K562 (cell line): ENCODE results near the gene GFAP. TPM values are rescaled to one million over a fixed set of nuclear protein-coding genes. Genes with fewer than 3 reads are reported as not detected.

ENCODE experiments used
- ATAC-seq: fragments of 200-7000 bp; cut with Tn5 transposase; 3 replicates; pipeline ENCODE4 v1.9.1; 2020; ENCODE audit warnings: moderate library complexity
- BruUV-seq: library from RNA; stranded (reverse); fragments of 400-500 nt; replicated peaks from 2 replicates; lab custom pipeline; 2021; lab: Mats Ljungman, UMichigan
- CTCF ChIA-PET: fragments of 300-600 bp; formaldehyde crosslinking; extraction: SDS; loops from one replicate; lab custom pipeline; 2021; ENCODE audit warnings: low intra/inter-chr PET ratio; lab: Yijun Ruan, JAX
- POLR2A ChIA-PET: fragments of 300-600, 350-650 bp; sonication (Branson Sonifier 250); formaldehyde crosslinking; extraction: SDS; loops from one replicate; lab custom pipeline; 2021; ENCODE audit warnings: antibody characterized with exemption, inconsistent platforms; lab: Yijun Ruan, JAX
- DNase-seq, 4 experiments: peaks; one replicate each; pipeline versions ENCODE4 v3.0.0 to v3.0.0-alpha.2; 2011 to 2018; ENCODE audit warnings: low spot score in 3 of 4, mixed read lengths in 3 of 4; ENCODE audit errors: extremely low read depth in 1 of 4
- FAIRE-seq: peaks from 2 replicates; lab custom pipeline; 2011; peaks lifted over from hg19 to GRCh38; lab: Jason Lieb, UNC
- H2AFZ ChIP-seq: 2 replicates; pipeline ENCODE4 v1.6.0; 2011; ENCODE audit warnings: low read depth, low read length, control low read depth, inconsistent platforms
- H3K27ac ChIP-seq: fragments of 200-600 bp; 3 replicates; pipeline ENCODE4 v1.8.0; 2011; ENCODE audit warnings: low read depth, mild to moderate bottlenecking, control low read depth, inconsistent platforms, low read length, moderate library complexity, mixed read lengths; ENCODE audit errors: extremely low read depth
- H3K27me3 ChIP-seq, 2 experiments: fragments of 300-600 bp in 1 of 2; 2 replicates in 1 of 2; 3 replicates in 1 of 2; pipeline versions ENCODE4 v1.6.0 to v1.8.0; 2011; ENCODE audit warnings: inconsistent platforms in 2 of 2, low read length in 2 of 2, mild to moderate bottlenecking in 1 of 2, mixed read lengths in 1 of 2, moderate library complexity in 1 of 2; ENCODE audit not compliant: control insufficient read depth in 2 of 2, insufficient read depth in 2 of 2
- H3K36me3 ChIP-seq: fragments of 300-600 bp; 3 replicates; pipeline ENCODE4 v1.8.0; 2011; ENCODE audit warnings: mild to moderate bottlenecking, low read length, inconsistent platforms; ENCODE audit not compliant: control insufficient read depth, insufficient read depth
- H3K4me1 ChIP-seq, 2 experiments: fragments of 200-600 bp in 1 of 2; replicated peaks in 1 of 2; 2 replicates in 1 of 2; 3 replicates in 1 of 2; pipeline versions ENCODE4 v1.5.1 to v1.8.0; 2011; ENCODE audit warnings: inconsistent platforms in 2 of 2, low read length in 2 of 2, mild to moderate bottlenecking in 1 of 2, mixed read lengths in 1 of 2, moderate library complexity in 1 of 2; ENCODE audit not compliant: control insufficient read depth in 2 of 2, insufficient read depth in 2 of 2
- H3K4me2 ChIP-seq: 2 replicates; pipeline ENCODE4 v1.6.1; 2011; ENCODE audit warnings: low read length, control low read depth, inconsistent platforms, mixed read lengths; ENCODE audit not compliant: insufficient read depth
- H3K4me3 ChIP-seq: fragments of 200-600 bp; sonication (generic), shearing (Covaris generic); 2 replicates; pipeline ENCODE4 v1.5.1; 2016; ENCODE audit warnings: control low read depth, inconsistent platforms
- H3K79me2 ChIP-seq: fragments of 200-600 bp; 3 replicates; pipeline ENCODE4 v1.8.0; 2011; ENCODE audit warnings: low read length, inconsistent platforms; ENCODE audit not compliant: control insufficient read depth, insufficient read depth
- H3K9ac ChIP-seq, 2 experiments: 2 replicates each; pipeline versions ENCODE4 v1.6.0 to v1.6.1; 2011; ENCODE audit warnings: low read depth in 2 of 2, low read length in 2 of 2, control low read depth in 1 of 2, inconsistent platforms in 1 of 2, mild to moderate bottlenecking in 1 of 2, mixed read lengths in 1 of 2; ENCODE audit not compliant: insufficient read depth in 1 of 2
- H3K9me1 ChIP-seq: one replicate; pipeline ENCODE4 v1.6.0; 2011; ENCODE audit warnings: inconsistent platforms, mild to moderate bottlenecking, low read length, moderate library complexity; ENCODE audit not compliant: control insufficient read depth, insufficient read depth
- H3K9me3 ChIP-seq: replicated peaks from 2 replicates; pipeline ENCODE4 v1.5.1; 2011; ENCODE audit warnings: low read depth, low read length, inconsistent platforms; ENCODE audit not compliant: control insufficient read depth, insufficient read depth
- H4K20me1 ChIP-seq: replicated peaks from 2 replicates; pipeline ENCODE4 v1.6.1; 2011; ENCODE audit warnings: low read length, inconsistent platforms, mixed read lengths; ENCODE audit not compliant: control insufficient read depth, insufficient read depth
- ARID3B ChIP-seq: fragments of 250-450 bp; sonication (Bioruptor Pico); IDR thresholded peaks from 2 replicates; pipeline ENCODE4 v1.4.0; 2020; ENCODE audit warnings: borderline replicate concordance
- CTBP1 ChIP-seq: fragments of 450-650 bp; IDR thresholded peaks from 2 replicates; pipeline ENCODE4 v1.6.1; 2016; ENCODE audit warnings: borderline replicate concordance
- HCFC1 ChIP-seq: IDR thresholded peaks from 2 replicates; pipeline ENCODE4 v1.6.1; 2012; ENCODE audit warnings: low read depth, low read length, improper control_type of control experiment
- KLF16 ChIP-seq: IDR thresholded peaks from 2 replicates; pipeline ENCODE4 v1.6.1; 2016; ENCODE audit warnings: antibody characterized with exemption
- MTA3 ChIP-seq: fragments of 450-650 bp; formaldehyde crosslinking; IDR thresholded peaks from 2 replicates; pipeline ENCODE4 v1.6.1; 2017; ENCODE audit warnings: mild to moderate bottlenecking, borderline replicate concordance
- RBFOX2 ChIP-seq: fragments of 200-400 bp; formaldehyde crosslinking; IDR thresholded peaks from 2 replicates; pipeline ENCODE4 v1.6.1; 2017; ENCODE audit warnings: low read depth, mild to moderate bottlenecking, low read length, moderate library complexity
- SMARCA4 ChIP-seq: fragments of 450-650 bp; IDR thresholded peaks from 2 replicates; pipeline ENCODE4 v1.6.1; 2016
- SMC3 ChIP-seq: conservative IDR thresholded peaks from 2 replicates; pipeline ENCODE4 v1.6.1; 2011; ENCODE audit warnings: low read depth, low read length, improper control_type of control experiment; ENCODE audit not compliant: insufficient read depth
- SRSF9 ChIP-seq: fragments of 200-400 bp; formaldehyde crosslinking; IDR thresholded peaks from 2 replicates; pipeline ENCODE4 v1.6.1; 2017; ENCODE audit warnings: low read depth, low read length, borderline replicate concordance
- TEAD1 ChIP-seq, 2 experiments: fragments of 450-650 bp in 1 of 2; sonication (generic) in 1 of 2; formaldehyde crosslinking; IDR thresholded peaks; 2 replicates each; pipeline versions ENCODE4 v1.4.0 to v1.8.0; 2020 to 2022; ENCODE audit warnings: mild to moderate bottlenecking in 2 of 2, missing genetic modification reagents in 1 of 2
- UBTF ChIP-seq, 2 experiments: IDR thresholded peaks; 2 replicates each; pipeline ENCODE4 v1.6.1; 2012; ENCODE audit warnings: improper control_type of control experiment in 2 of 2, low read depth in 2 of 2, low read length in 2 of 2, borderline replicate concordance in 1 of 2
- USF2 ChIP-seq: sonication (generic); formaldehyde crosslinking; IDR thresholded peaks from 2 replicates; pipeline ENCODE4 v1.5.0; 2020; ENCODE audit warnings: missing genetic modification reagents
- ZBTB7A ChIP-seq: IDR thresholded peaks from 2 replicates; pipeline ENCODE4 v1.6.1; 2011; ENCODE audit warnings: low read depth, mild to moderate bottlenecking, low read length, moderate library complexity, borderline replicate concordance; ENCODE audit not compliant: control insufficient read depth
- ZFPM2 ChIP-seq: fragments of 250-450 bp; sonication (Bioruptor Pico); IDR thresholded peaks from 2 replicates; pipeline ENCODE4 v1.5.1; 2022; ENCODE audit warnings: mild to moderate bottlenecking
- ZNF282 ChIP-seq: sonication (generic); formaldehyde crosslinking; IDR thresholded peaks from 2 replicates; pipeline ENCODE4 v1.8.1; 2023; ENCODE audit warnings: missing genetic modification reagents
- WGBS: fragments of 100-300 bp; shearing (Covaris generic); methylation state at CpG from one replicate; pipeline ENCODE4 v1.1.6; 2016; ENCODE audit warnings: low coverage, mixed read lengths; ENCODE audit not compliant: insufficient coverage; ENCODE audit errors: missing lambda C conversion rate; 5-methylcytosine and 5-hydroxymethylcytosine counted together
- in situ Hi-C: fragments of 300-500 bp; cut with MboI; formaldehyde crosslinking; loops from 4 replicates; pipeline ENCODE4 v1.15.0; 2018; ENCODE audit warnings: inconsistent platforms, mixed read lengths
- intact Hi-C: fragments of 100-400 bp; cut with micrococcal nuclease; formaldehyde crosslinking; loops from 2 replicates; pipeline ENCODE4 v1.14.2; 2022
- polyA plus RNA-seq, 8 experiments: library from polyadenylated mRNA; depleted of rRNA in 4 of 8; stranded (reverse) in 5 of 8; unstranded in 3 of 8; fragments of >200 nt; fragmentation: Nextera tagmentation in 2 of 8; fragmentation: Illumina TruSeq in 1 of 8; extraction: Ambion mirVana in 2 of 8; extraction: Trizol in 1 of 8; gene quantifications; 2 replicates each; pipeline versions ENCODE4 v1.2.1 to v1.2.3, GENCODE V29; 2011 to 2014; ENCODE audit warnings: inconsistent platforms in 1 of 8, missing spikeins in 1 of 8
- total RNA-seq, 7 experiments: library from RNA; depleted of rRNA in 6 of 7; stranded (reverse); fragments of >200 nt in 6 of 7; fragmentation: Illumina TruSeq in 2 of 7; extraction: Trizol in 2 of 7; gene quantifications; 2 replicates each; pipeline versions ENCODE4 v1.2.1 to v1.2.3, GENCODE V29; 2011 to 2021; ENCODE audit warnings: low replicate concordance in 1 of 7

The GFAP gene
- total and polyA plus RNA-seq, 9 of the 15 experiments (the other 6 are each of a cell fraction or from before 2014, with no cell fraction given), result 0.07 to 1.4 (median 0.60) TPM; not detected in 1

- no peak overlapping the region for H3K4me3 ChIP-seq
- intact Hi-C loops, result no loop called here
- H3K27me3 ChIP-seq, result peaks cover 0 to 11% of the 10 kb centered on the region in 2 experiments; a peak in 1 of 5 replicates
- H3K4me2 ChIP-seq, result peak overlapping the region; percentile 48
- peak overlapping the region; percentile 3 to 28; a peak in 1 of 4 replicates for H3K9ac ChIP-seq
- ChIA-PET POLR2A (interaction anchor here (0.6 to 4.8 kb wide), 5 partner anchors 10 to 206 kb away, joined by 3 to 28 read pairs (median 4); partner anchors contain the start of gene EFTUD2), CTCF (interaction anchor here (0.6 to 1.1 kb wide), 2 partner anchors 110 to 114 kb away, joined by 3 to 4 read pairs; no protein-coding TSS in a partner anchor)
- peaks cover 4% of the 10 kb centered on the region for H3K9me1 ChIP-seq
- no peaks in the 10 kb centered on the region for H4K20me1 ChIP-seq
- FAIRE-seq (peak; percentile 98), ATAC-seq (peak; percentile 91), DNase-seq (peak; percentile 69 to 84 (median 76))
- H3K79me2 ChIP-seq, result no peaks in the 10 kb centered on the region
- no peaks in the 10 kb centered on the region for H3K36me3 ChIP-seq
- no peak overlapping the region for H3K27ac ChIP-seq
- peak overlapping the region; percentile 76 for H2AFZ ChIP-seq
- peaks cover 27 to 37% of the 10 kb centered on the region in 2 experiments for H3K4me1 ChIP-seq
- WGBS, result 29% methylated on average over 40 of the region's 56 CpGs
- H3K9me3 ChIP-seq, result no peaks in the 10 kb centered on the region
- in situ Hi-C loops, result no loop called here
- BruUV-seq, result no TSS peak
- TF ChIP-seq SMARCA4 (no peak), SMC3 (0 out of 2 replicates have a peak, but pooled peaks have one; percentile 25), ARID3B (CRISPR knock-in tag) (0 out of 2 replicates have a peak, but pooled peaks have one; percentile 7), CTBP1 (peak; percentile 92), ZNF282 (CRISPR knock-in tag) (no peak), TEAD1 (CRISPR knock-in tag; IDR thresholded peaks at IDR 0.05) (0 out of 4 replicates have a peak, but pooled peaks of 1 of the 2 experiments have one; percentile 18), SRSF9 (no peak), ZFPM2 (CRISPR knock-in tag) (no peak), USF2 (CRISPR knock-in tag) (peak; percentile 62), ZBTB7A (peak; percentile 29; the same call in 1 of the 2 replicates), KLF16 (0 out of 2 replicates have a peak, but pooled peaks have one; percentile 27), MTA3 (0 out of 2 replicates have a peak, but pooled peaks have one; percentile 36), UBTF (IDR thresholded peaks at IDR 0.05; ENCODE audit: borderline replicate concordance in 1 of 2, low read depth in 2 of 2, low read length in 2 of 2) (0 out of 4 replicates have a peak, but pooled peaks of 1 of the 2 experiments have one; percentile 53), HCFC1 (no peak), RBFOX2 (0 out of 2 replicates have a peak, but pooled peaks have one; percentile 42)
Measured at GRCh38 chr17:44911133-44912001, 3.9 kb downstream of the GFAP start.
